ENCODE measurements around the gene PDE4D.
A peak's percentile ranks its signal among the peaks of the same experiment; 100 is the strongest.

The PDE4D gene

GRCh38 chr5:59542306-59542705 lies 351.2 kb downstream of the PDE4D start:
- DNase-seq, result no peak

- DNase-seq, result peak; percentile 53
These were observed 353.2 kb downstream of the PDE4D start for GRCh38 chr5:59540366-59540765.

- no peak for DNase-seq
These were observed 354.8 kb downstream of the PDE4D start for GRCh38 chr5:59538750-59539121.

GRCh38 chr5:59537961-59538749 lies 355.4 kb downstream of the PDE4D start:
- no peak for DNase-seq

- DNase-seq, result no peak
These were observed 356.7 kb downstream of the PDE4D start for GRCh38 chr5:59536875-59537274.

- no peak for DNase-seq
These were observed 358.0 kb downstream of the PDE4D start for GRCh38 chr5:59535561-59535960.

- no peak for DNase-seq
These were observed 359.8 kb downstream of the PDE4D start for GRCh38 chr5:59533730-59534108.

GRCh38 chr5:59532979-59533729 lies 360.4 kb downstream of the PDE4D start:
- no peak for DNase-seq

- DNase-seq, result no peak
These were observed 364.3 kb downstream of the PDE4D start for GRCh38 chr5:59529239-59529638.

GRCh38 chr5:59528202-59528862 lies 365.2 kb downstream of the PDE4D start:
- DNase-seq, result no peak

- no peak for DNase-seq
These were observed 367.6 kb downstream of the PDE4D start for GRCh38 chr5:59525957-59526356.

GRCh38 chr5:59525311-59525710 lies 368.2 kb downstream of the PDE4D start:
- DNase-seq, result no peak

GRCh38 chr5:59522201-59522831 lies 371.2 kb downstream of the PDE4D start:
- DNase-seq, result no peak

- DNase-seq, result no peak
These were observed 372.1 kb downstream of the PDE4D start for GRCh38 chr5:59521476-59521875.

GRCh38 chr5:59519338-59519737 lies 374.2 kb downstream of the PDE4D start:
- DNase-seq, result no peak

GRCh38 chr5:59517926-59518585 lies 375.5 kb downstream of the PDE4D start:
- DNase-seq, result no peak

GRCh38 chr5:59516161-59516560 lies 377.4 kb downstream of the PDE4D start:
- DNase-seq, result no peak

- no peak for DNase-seq
These were observed 387.1 kb downstream of the PDE4D start for GRCh38 chr5:59506285-59506877.

GRCh38 chr5:59504043-59504442 lies 389.5 kb downstream of the PDE4D start:
- DNase-seq, result no peak

- DNase-seq, result no peak
These were observed 390.3 kb downstream of the PDE4D start for GRCh38 chr5:59503220-59503619.

GRCh38 chr5:59501316-59501715 lies 392.2 kb downstream of the PDE4D start:
- no peak for DNase-seq

GRCh38 chr5:59500014-59500413 lies 393.5 kb downstream of the PDE4D start:
- no peak for DNase-seq

Measured in retina (tissue), 1 donor.